NK-92 treated with Interleukin-12 subunit alpha and Interleukin-12 subunit beta, amount 100 ng/mL, for 24 hours (cell line): ENCODE data around the gene CLEC2D.

Source experiments
- DNase-seq: peaks from one replicate; lab custom pipeline; 2025; lab: John Stamatoyannopoulos, UW

CLEC2D gene

GRCh38 chr12:9669534-9669933 lies at the start of gene CLEC2D:
CLEC2D (plus strand) TSS chr12:9669713; CDS start chr12:9669735, 22 bp downstream.
- no peak for DNase-seq

- DNase-seq = no peak
These were observed 44.5 kb upstream of the CLEC2D start for GRCh38 chr12:9625019-9625418.

GRCh38 chr12:9626291-9626690 lies 43.2 kb upstream of the CLEC2D start:
- DNase-seq = no peak

GRCh38 chr12:9626821-9627220 lies 42.7 kb upstream of the CLEC2D start:
- no peak for DNase-seq

- no peak for DNase-seq
These were observed 36.7 kb upstream of the CLEC2D start for GRCh38 chr12:9632766-9633165.

- peak; percentile 9 for DNase-seq
These were observed 35.2 kb upstream of the CLEC2D start for GRCh38 chr12:9634177-9634803.

GRCh38 chr12:9634969-9635754 lies 34.4 kb upstream of the CLEC2D start:
- DNase-seq = no peak

- DNase-seq = no peak
These were observed 33.2 kb upstream of the CLEC2D start for GRCh38 chr12:9636150-9636850.

- DNase-seq = no peak
These were observed 32.7 kb upstream of the CLEC2D start for GRCh38 chr12:9636851-9637206.

- no peak for DNase-seq
These were observed 29.5 kb upstream of the CLEC2D start for GRCh38 chr12:9640024-9640423.

- peak; percentile 10 for DNase-seq
These were observed 26.8 kb upstream of the CLEC2D start for GRCh38 chr12:9642606-9643265.

- DNase-seq = no peak
These were observed 26.2 kb upstream of the CLEC2D start for GRCh38 chr12:9643266-9643660.

- peak; percentile 9 for DNase-seq
These were observed 24.4 kb upstream of the CLEC2D start for GRCh38 chr12:9644985-9645551.

GRCh38 chr12:9646794-9647781 lies 22.4 kb upstream of the CLEC2D start:
- DNase-seq = no peak

- peak; percentile 82 for DNase-seq
These were observed 21.4 kb upstream of the CLEC2D start for GRCh38 chr12:9647825-9648700.

GRCh38 chr12:9648701-9649531 lies 20.6 kb upstream of the CLEC2D start:
- DNase-seq = no peak

GRCh38 chr12:9649532-9649940 lies 20.0 kb upstream of the CLEC2D start:
- DNase-seq = no peak

- no peak for DNase-seq
These were observed 19.3 kb upstream of the CLEC2D start for GRCh38 chr12:9650151-9650576.

GRCh38 chr12:9651265-9651729 lies 18.2 kb upstream of the CLEC2D start:
- peak; percentile 6 for DNase-seq
